Sigmoid colon (tissue), 7 donors: ENCODE results near the gene LYRM4. TPM values are rescaled to one million over a fixed set of nuclear protein-coding genes. Genes with fewer than 3 reads are reported as not detected.

Experiments
- DNase-seq: peaks from one replicate; pipeline ENCODE4 v3.0.0-alpha.2; 2019
- H3K27ac ChIP-seq, 4 donors: fragments of 200-600 bp; sonication (generic); one replicate each; pipeline ENCODE4 v1.5.1; 2016 to 2019; ENCODE audit warnings: mild to moderate bottlenecking in 1 of 4
- H3K27me3 ChIP-seq, 3 donors: fragments of 200-600 bp; sonication (generic); one replicate each; pipeline ENCODE4 v1.5.1; 2019; ENCODE audit warnings: mild to moderate bottlenecking in 1 of 3
- H3K36me3 ChIP-seq, 4 donors: fragments of 200-600 bp; sonication (generic); one replicate each; pipeline ENCODE4 v1.5.1; 2016 to 2019
- H3K4me1 ChIP-seq, 4 donors: fragments of 200-600 bp; sonication (generic); one replicate each; pipeline ENCODE4 v1.5.1; 2017 to 2019
- H3K4me3 ChIP-seq, 4 donors: fragments of 200-600 bp; sonication (generic); one replicate each; pipeline ENCODE4 v1.5.1; 2017 to 2019; ENCODE audit warnings: mild to moderate bottlenecking in 2 of 4, moderate library complexity in 1 of 4
- H3K9me3 ChIP-seq, 4 donors: fragments of 200-600 bp in 3 of 4; sonication (generic) in 3 of 4; one replicate each; pipeline versions ENCODE4 v1.5.1 to v1.6.1; 2013 to 2019
- EP300 ChIP-seq, 4 donors: sonication (generic); formaldehyde crosslinking; IDR thresholded peaks; one replicate each; pipeline ENCODE4 v1.6.1; 2017; ENCODE audit warnings: antibody characterized with exemption in 4 of 4
- POLR2A ChIP-seq, 2 donors: fragments of 450-650 bp; IDR thresholded peaks; one replicate each; pipeline ENCODE4 v1.6.1; 2016; ENCODE audit warnings: antibody characterized with exemption in 2 of 2, mild to moderate bottlenecking in 2 of 2, moderate library complexity in 2 of 2
- POLR2AphosphoS5 ChIP-seq, 4 donors: sonication (generic); formaldehyde crosslinking; IDR thresholded peaks; one replicate each; pipeline ENCODE4 v1.6.1; 2017; ENCODE audit warnings: antibody characterized with exemption in 4 of 4
- WGBS, 2 donors: extraction: QIAGEN DNeasy Blood & Tissue Kit; methylation state at CpG; one replicate each; pipeline ENCODE4 v1.1.7; 2013; 5-methylcytosine and 5-hydroxymethylcytosine counted together
- intact Hi-C: fragments of 100-400 bp; cut with DNase I; formaldehyde crosslinking; loops from one replicate; pipeline ENCODE4 v1.15.1; 2023
- polyA plus RNA-seq, 3 donors: library from polyadenylated mRNA; stranded (reverse); fragments of 200-250 nt; gene quantifications; one replicate each; pipeline ENCODE4 v1.2.3, GENCODE V29; 2013
- total RNA-seq, 4 donors: library from RNA; depleted of rRNA; stranded (reverse); fragments of >200 nt; gene quantifications; one replicate each; pipeline ENCODE4 v1.1.0, GENCODE V29; 2016
- TF ChIP-seq, protein P1 (sequence below), 4 experiments: fragments of 450-650 bp in 3 of 4; fragments of 200-600 bp in 1 of 4; IDR thresholded peaks; one replicate each; pipeline ENCODE4 v1.5.1; 2016 to 2019; ENCODE audit warnings: antibody characterized with exemption in 4 of 4, mild to moderate bottlenecking in 3 of 4, moderate library complexity in 2 of 4
- donor health status: healthy with polysubstance abuse.
- donor health status: Bipolar disorder and iron deficiency.
- donor health status: healthy.

Gene LYRM4
- total and polyA plus RNA-seq, 7 donors = 11.3 to 29.3 (median 22.2) TPM

DNA sequence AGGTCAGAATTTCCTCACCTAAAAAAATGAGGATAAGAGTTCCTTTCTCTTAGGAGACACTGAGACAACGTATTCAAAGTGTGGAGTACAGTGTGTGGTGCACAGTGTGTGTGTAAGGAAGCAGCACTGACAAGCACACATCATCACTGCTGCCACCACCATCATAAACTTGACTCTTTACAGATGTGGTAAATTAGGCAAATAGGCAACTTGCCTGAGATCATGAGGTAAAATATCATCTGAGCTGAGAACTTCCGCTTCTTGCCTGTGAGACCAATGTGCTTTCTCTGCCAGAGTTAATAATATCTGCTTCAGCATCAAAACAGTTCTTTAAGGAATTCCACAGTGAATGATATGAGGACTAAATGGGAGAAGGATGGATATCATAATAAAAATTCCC is 52.7 kb downstream of the LYRM4 start:
- H3K4me3 ChIP-seq = no peak overlapping the region
- TF ChIP-seq, protein P1, sequence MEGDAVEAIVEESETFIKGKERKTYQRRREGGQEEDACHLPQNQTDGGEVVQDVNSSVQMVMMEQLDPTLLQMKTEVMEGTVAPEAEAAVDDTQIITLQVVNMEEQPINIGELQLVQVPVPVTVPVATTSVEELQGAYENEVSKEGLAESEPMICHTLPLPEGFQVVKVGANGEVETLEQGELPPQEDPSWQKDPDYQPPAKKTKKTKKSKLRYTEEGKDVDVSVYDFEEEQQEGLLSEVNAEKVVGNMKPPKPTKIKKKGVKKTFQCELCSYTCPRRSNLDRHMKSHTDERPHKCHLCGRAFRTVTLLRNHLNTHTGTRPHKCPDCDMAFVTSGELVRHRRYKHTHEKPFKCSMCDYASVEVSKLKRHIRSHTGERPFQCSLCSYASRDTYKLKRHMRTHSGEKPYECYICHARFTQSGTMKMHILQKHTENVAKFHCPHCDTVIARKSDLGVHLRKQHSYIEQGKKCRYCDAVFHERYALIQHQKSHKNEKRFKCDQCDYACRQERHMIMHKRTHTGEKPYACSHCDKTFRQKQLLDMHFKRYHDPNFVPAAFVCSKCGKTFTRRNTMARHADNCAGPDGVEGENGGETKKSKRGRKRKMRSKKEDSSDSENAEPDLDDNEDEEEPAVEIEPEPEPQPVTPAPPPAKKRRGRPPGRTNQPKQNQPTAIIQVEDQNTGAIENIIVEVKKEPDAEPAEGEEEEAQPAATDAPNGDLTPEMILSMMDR (IDR thresholded peaks at IDR 0.05) = no peak
- TF ChIP-seq EP300 (IDR thresholded peaks at IDR 0.05) (no peak), POLR2A (IDR thresholded peaks at IDR 0.05) (no peak), POLR2AphosphoS5 (IDR thresholded peaks at IDR 0.05) (peak in 2 of 4 donors; percentile 23 to 45)
- H3K9me3 ChIP-seq = no peaks in the 10 kb centered on the region
- intact Hi-C loops = loop anchor here (2.0 to 5.0 kb wide), 2 partner anchors 53 to 66 kb away; partner anchors contain the start of genes FARS2 and LYRM4
- H3K36me3 ChIP-seq = no peaks in the 10 kb centered on the region
- peak overlapping the region; percentile 50 to 87 (median 76) for H3K27ac ChIP-seq
- peaks cover 0 to 64% (median 61%) of the 10 kb centered on the region in 4 donors for H3K4me1 ChIP-seq
- WGBS, 2 donors = 80 to 89% methylated on average over 2 of the region's 2 CpGs
- DNase-seq = no peak
- no peaks in the 10 kb centered on the region for H3K27me3 ChIP-seq

DNA sequence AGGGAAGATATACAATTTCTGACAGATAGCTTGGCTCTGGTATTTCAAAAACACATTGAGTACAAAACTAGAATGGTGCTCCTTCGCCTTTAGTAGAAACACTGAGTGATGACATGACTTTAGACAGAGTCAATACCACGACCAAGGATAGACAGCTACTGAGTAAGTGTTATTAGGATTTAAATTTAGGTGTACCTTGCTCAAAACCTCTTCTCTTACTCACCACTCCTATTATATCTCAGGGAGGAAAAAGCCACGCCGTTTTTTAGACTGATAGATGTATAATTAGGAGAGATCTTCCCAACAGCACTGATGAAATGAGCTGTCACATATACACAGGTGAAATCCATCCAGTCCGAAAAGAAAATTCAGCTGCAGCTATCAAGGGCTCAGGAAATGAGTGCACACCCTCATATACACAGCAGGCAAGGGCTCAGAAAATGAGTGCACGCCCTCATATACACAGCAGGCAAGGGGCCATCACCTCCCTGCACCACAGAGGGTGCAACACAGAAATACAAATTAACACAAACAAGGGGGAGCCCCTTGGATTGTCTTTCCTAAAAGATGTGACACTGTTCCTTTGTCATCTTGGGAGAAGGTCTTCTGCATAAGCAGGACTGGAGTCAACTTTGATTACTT is 53.7 kb downstream of the LYRM4 start:
- intact Hi-C loops = loop anchor here (5.0 kb wide), 1 partner anchor 65 kb away; no protein-coding TSS in a partner anchor
- no peaks in the 10 kb centered on the region for H3K36me3 ChIP-seq

DNA sequence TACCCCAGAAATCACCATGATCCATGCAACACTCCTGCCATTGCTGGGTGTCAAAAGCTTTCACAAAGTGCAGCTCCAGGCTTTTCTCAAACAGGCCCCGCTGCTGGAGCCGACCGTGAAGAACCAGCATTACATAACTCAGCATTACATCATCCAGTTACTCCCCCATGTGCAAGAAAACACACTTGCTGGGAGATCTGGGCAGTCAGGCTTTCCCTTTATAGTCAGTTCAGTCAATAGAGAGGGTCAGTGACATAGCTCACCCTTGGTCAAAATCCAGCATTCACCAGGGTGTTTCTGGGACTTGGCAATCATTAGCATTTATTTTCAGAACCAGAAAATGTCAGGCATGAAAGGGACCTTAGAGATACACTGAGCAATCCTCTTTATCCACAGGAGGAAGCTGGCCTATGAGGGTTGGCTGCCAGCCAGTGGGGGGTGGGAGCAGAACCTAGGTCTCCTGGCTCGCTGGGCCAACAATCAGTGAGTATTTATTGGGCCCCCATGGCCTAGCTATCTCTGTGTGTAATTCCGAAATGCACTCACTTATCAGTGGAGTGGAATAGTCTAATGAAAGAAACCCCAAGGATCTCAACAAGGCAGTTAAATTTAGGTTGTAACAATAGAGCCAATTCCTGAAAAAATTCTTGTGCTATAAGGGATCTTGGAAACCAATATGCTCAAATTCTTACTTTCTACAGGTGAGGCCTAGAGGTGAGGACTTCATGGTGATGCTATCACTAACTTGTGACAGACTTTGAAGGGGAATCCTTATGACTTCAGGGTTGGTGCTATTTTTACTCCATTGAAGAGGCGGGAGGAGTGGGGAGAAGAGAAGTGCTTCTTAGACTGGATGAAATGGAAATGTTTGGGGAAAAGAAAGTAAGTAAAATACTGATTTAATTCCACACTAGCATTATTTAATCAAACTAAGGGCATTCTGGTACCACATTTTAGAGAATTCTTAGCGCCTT is 54.6 kb downstream of the LYRM4 start:
- H3K4me1 ChIP-seq = peaks cover 0 to 66% (median 62%) of the 10 kb centered on the region in 4 donors
- peak; percentile 84 for DNase-seq
- H3K4me3 ChIP-seq = no peak overlapping the region
- 72 to 87% methylated on average over 7 of the region's 7 CpGs for WGBS, 2 donors
- peak overlapping the region; percentile 43 to 87 (median 76) for H3K27ac ChIP-seq
- TF ChIP-seq POLR2A (IDR thresholded peaks at IDR 0.05) = no peak
- TF ChIP-seq POLR2AphosphoS5 (IDR thresholded peaks at IDR 0.05) = peak in 2 of 4 donors; percentile 36 to 41
- TF ChIP-seq, protein P1 (IDR thresholded peaks at IDR 0.05) = no peak
- H3K36me3 ChIP-seq = no peaks in the 10 kb centered on the region
- no peaks in the 10 kb centered on the region for H3K27me3 ChIP-seq
- H3K9me3 ChIP-seq = no peaks in the 10 kb centered on the region
- intact Hi-C loops = loop anchor here (5.0 kb wide), 1 partner anchor 64 kb away; no protein-coding TSS in a partner anchor

More for the DNA sequence above, 53.7 kb downstream of the LYRM4 start:
- TF ChIP-seq EP300 (IDR thresholded peaks at IDR 0.05) (no peak), POLR2AphosphoS5 (IDR thresholded peaks at IDR 0.05) (no peak), POLR2A (IDR thresholded peaks at IDR 0.05) (no peak)
- TF ChIP-seq, protein P1 (IDR thresholded peaks at IDR 0.05) = no peak
- H3K27ac ChIP-seq = peak overlapping the region in 3 of 4 donors; percentile 75 to 87 (median 78)
- DNase-seq = no peak
- no peaks in the 10 kb centered on the region for H3K9me3 ChIP-seq
- no peaks in the 10 kb centered on the region for H3K27me3 ChIP-seq
- WGBS, 2 donors = 91 to 95% methylated on average over 6 of the region's 6 CpGs
- peaks cover 0 to 64% (median 61%) of the 10 kb centered on the region in 4 donors for H3K4me1 ChIP-seq
- H3K4me3 ChIP-seq = no peak overlapping the region

DNA sequence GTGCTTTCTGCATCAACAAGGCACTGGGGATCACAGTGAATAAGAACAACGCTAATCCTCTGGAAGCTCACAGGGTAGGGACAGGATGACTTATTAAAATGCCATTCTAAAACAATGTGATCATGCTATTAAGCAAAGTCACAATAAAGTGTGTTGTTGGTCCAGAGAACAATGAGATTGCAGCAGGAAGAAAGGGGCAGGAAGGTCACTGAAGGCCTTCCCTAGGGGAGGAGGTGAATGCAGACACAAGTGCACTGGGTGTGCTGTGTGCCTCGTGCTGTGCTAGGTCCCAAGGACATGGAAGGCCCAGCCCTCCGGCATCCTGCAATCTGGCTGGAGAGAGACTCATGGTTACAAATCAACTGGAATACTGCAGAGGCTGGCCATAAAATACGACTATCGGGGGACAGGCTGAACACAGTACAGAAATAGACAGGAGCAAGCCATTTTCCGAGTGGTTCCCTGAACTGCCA is 55.7 kb downstream of the LYRM4 start:
- H3K9me3 ChIP-seq = no peaks in the 10 kb centered on the region
- whole genome bisulfite sequencing, 2 donors = 86 to 90% methylated on average over 6 of the region's 6 CpGs
- H3K4me1 ChIP-seq = peaks cover 0 to 72% (median 69%) of the 10 kb centered on the region in 4 donors
- H3K36me3 ChIP-seq = no peaks in the 10 kb centered on the region
- peak overlapping the region; percentile 43 to 87 (median 76) for H3K27ac ChIP-seq
- intact Hi-C loops = loop anchor here (5.0 kb wide), 1 partner anchor 63 kb away; no protein-coding TSS in a partner anchor
- TF ChIP-seq POLR2AphosphoS5 (IDR thresholded peaks at IDR 0.05) (peak in 1 of 4 donors; percentile 9), EP300 (IDR thresholded peaks at IDR 0.05) (no peak), POLR2A (IDR thresholded peaks at IDR 0.05) (no peak)
- TF ChIP-seq, protein P1 (IDR thresholded peaks at IDR 0.05) = no peak
- DNase-seq = no peak
- H3K4me3 ChIP-seq = no peak overlapping the region
- no peaks in the 10 kb centered on the region for H3K27me3 ChIP-seq
